ENCODE data around the gene ISCU.
"Not testable (repeated sequence)": the region's sequence is repeated elsewhere in the genome, so short reads cannot be mapped to it uniquely, and the experiment has no call there.

Gene ISCU

DNA sequence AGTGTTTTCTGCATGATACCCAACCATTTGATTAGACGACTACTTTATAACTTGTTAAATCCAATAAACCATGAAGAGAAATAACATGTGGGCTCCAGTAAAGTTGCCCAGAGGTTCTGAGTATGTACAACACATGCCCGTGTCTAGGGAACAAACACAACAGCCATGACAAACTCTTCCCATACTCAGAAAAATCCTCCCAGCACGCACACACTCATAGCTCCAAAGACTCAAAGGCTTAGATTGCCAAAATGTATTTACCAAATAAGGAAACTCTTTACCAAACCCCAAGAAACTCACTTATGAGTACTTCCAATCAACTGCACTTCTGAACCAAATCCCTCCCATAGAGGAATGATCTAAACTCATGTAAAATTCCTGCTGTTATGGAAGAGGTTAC lies 18.7 kb upstream of the ISCU start:
- DNase-seq (ENCODE audit: low spot score), result no peak

DNA sequence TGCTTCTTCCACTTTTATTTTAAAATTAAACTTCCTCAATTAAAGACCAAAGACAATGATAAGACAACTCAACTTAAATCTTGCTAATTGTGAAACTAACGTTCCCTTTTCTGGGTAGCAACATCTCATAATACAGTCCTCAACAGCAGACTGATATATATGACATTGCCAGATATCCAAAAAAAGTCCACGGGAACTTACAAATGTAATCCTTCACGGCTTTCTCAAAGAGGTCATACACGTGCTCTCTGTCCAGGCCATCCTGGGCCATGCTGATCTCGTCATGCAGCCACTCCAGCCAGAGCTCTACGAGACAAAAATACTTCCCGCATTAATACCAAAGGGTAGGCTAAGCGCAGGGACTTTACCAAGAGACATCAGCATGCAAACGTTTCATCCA lies 14.7 kb upstream of the ISCU start:
- no peak for DNase-seq (ENCODE audit: low spot score)

DNA sequence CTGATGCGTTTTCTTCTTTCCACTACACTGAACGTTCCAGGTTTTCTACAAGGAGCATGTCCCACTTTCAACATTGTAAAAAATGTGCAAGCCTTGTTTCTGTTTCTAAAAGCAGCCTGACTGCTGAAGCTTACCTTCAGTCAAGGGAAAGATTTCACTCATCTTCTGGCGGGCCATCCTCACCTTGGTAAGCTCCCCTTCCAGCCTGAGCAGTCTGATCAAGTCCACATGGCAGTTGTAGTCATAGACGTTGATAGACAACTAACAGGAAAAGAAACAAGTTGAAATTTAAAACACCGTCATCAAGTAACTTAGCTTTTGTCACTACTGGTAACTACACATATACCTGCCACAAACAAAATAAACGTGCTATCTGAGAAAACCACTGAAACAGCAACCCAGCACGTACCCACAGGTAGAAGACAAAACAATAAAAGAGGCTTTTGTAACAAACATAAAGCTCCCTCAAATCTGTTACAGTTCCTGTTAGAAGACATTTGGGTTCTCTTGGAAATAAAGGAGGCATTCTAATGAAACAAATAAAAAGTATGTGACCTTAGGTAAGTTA lies 13.4 kb upstream of the ISCU start:
- no peak for DNase-seq (ENCODE audit: low spot score)

DNA sequence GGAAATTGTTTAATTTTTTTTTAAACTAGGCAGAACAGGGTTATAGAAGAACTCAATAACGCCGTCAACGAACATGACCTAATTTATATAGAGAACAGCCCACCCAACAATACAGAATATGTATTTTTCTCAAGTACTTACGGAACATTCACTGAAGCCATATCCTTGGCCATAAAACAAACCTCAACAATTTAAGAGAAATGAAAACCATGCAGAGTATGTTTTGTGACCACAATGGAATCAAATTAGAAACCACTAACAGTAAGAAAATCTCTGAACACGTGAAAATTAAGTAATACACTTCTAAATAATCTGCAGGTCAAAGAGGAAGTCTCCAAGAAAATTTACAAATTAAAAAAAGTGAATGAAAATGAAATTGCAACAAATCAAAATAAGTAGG lies 10.9 kb upstream of the ISCU start:
- no peak for DNase-seq (ENCODE audit: low spot score)

DNA sequence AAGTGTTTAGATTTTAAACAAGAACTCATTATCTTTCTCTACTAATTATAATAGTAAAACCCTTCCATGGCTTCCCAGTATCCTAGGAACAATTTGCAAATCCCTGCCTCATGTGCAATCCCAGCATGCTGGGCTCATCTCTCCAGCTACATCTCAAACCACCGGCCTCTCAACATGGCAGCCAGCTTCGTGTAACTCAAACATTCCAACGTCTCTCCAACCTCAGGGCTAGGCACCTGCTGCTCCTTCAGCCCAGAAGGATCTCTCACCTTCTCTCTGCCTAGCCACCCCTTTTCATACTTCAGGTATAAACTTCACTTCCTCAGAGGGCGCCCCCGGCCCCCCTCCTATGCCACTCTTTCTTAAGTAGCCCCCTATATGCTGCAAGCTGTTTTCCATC lies 8.6 kb upstream of the ISCU start:
- DNase-seq (ENCODE audit: low spot score), result no peak

DNA sequence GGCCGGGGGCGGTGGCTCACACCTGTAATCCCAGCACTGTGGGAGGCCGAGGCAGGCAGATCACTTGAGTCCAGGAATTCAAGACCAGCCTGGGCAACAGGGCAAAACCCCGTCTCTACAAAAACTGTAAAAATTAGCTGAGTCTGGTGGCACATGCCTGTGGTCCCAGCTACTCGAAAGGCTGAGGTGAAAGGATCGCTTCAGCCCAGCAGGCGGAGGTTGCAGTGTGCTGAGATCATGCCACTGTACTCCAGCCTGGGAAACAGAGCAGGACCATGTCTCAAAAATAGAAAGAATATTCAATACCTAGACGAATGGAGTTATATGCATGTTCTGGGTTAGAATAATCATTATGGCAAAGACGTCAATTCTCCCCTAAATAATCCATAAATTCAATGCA lies 7.0 kb upstream of the ISCU start:
- DNase-seq (ENCODE audit: low spot score), result not testable (repeated sequence)

DNA sequence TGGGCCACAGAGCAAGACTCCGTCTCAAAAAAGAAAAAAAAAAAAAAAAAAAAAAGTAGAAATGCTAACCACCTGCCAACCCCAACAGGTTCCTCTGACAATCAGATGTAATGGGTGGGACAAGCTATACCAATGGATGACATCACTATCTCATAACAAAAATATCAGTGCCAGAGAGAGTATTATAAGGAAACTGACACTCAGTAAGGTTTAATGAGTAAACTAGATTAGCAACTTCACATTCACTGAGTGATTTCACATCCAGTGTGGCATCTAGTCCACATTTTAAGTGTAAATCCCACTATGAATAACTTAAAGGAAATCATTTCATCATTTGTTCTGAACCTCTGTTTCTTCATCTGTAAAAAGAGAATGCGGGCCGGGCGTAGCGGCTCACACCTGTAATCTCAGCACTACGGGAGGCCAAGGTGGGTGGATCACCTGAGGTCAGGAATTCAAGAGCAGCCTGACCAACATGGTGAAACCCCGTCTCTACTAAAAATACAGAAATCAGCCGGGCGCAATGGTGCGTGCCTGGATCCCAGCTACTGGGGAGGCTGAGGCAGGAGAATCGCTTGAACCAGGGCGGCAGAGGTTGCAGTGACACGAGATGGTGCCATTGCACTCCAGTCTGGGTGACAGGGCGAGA lies 3.3 kb upstream of the ISCU start:
- DNase-seq (ENCODE audit: low spot score), result no peak

DNA sequence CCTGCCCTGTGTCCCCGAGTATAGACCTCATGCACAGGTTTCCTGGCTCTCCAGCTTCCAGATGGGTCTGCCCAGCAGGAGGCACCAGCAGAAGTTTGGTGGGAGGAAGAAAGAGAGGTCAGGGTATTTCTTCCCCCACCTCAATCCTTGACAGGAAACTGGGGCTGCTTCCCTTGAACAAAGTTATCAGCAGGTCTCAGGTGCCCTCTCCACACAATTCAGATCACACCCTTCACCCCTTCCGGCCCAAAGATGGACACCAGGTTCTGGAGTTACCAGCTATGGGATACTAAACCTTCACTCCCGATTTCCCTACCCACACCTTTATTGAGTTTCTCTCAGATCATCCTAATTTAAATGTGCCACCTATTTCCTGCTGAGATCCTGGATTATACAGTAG lies 2.6 kb upstream of the ISCU start:
- no peak for DNase-seq (ENCODE audit: low spot score)

DNA sequence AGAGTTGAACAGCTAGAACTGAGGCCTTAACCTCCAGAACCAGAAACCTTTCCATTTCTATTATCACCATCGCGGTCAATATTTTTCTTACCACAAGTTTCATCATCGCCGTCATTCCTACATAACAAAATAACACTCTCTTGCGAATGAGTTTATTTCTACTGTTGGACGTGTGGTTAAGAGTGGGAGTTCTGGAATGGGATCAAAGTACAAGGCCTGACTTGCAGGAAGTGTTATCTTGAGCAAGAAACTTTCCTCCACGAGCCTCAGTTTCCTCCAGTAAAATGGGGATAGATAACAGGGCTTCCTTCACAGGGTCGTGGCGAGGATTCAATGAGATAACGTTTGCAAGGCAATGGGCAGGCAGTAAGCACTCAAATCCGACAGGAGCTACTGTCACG lies 2.1 kb upstream of the ISCU start:
- no peak for DNase-seq (ENCODE audit: low spot score)

DNA sequence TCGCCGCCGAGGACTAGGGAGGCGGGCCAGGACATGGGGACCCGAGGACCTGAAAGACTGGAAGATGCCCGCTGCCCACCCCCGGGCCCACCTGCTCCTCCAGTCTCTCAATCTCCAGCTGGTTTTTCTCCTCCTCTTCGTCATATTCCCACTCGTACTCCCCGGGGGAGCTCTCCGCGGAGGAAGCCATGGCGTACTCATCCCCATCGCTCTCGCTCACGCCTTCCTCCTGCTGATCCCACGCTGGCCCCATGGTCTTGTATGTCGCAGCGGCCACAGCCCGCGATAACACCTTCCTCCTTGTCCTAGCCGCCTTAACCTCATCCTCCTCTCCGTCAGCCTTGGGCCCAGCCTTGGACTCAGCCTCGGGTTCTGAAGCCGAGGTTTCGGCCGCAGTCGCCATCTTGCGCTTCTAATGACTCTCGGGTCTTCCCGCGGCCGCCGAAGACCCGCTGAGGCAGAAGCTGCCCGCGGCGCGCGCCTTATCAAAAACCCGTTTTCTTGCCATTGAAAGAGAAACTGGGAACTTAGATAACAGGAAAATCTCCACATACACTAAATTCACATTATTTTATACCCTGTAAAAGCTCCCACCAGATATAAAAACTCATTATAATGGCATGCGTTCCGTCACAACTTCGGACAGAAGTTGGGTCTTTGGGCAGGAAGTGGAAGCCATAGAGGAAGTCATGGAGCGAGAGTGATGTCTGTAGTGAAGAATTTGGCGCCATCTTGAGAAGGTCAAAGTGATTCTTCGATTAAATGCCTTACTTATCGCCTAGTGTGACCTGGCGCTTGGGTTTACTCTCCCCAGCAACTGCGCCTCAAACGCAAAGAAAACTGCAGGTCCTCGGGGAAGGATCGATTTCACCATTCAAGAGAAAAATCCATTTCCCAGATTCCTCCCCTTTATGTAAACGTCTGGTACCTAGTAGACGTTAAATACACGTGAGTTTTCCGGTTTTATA lies 1.4 kb upstream of the ISCU start, which contains the start of gene SART3:
Gene SART3, minus strand, starts transcription at position 422 of the 968 bp plus-strand sequence. Its CDS starts 19 bp downstream, at position 403.
- peak; percentile 91 for DNase-seq (ENCODE audit: low spot score)

DNA sequence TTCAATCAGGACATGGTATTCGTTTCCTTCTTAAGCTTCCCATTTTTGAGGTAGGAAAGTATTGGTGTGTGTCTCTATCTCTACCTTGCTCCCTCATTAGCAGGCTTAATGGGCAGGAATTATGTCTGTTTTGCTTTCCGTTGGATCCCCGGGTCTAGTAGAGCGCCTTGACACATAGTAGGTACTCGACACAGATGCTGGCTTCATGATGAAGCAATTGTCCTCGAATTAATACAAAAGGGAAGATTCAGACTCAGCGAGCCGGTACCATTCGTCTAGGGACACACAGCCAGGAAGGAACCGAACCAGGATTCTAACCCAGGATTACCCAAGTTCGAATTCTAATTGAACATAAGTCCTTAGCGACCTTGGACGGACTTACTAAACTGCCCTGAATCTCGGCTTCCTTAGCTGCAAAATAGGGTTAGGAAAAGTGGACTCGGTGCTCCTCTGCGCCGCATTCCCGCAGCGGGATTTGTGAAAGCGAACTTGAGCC lies 496 bp upstream of the ISCU start:
- DNase-seq (ENCODE audit: low spot score), result no peak

DNA sequence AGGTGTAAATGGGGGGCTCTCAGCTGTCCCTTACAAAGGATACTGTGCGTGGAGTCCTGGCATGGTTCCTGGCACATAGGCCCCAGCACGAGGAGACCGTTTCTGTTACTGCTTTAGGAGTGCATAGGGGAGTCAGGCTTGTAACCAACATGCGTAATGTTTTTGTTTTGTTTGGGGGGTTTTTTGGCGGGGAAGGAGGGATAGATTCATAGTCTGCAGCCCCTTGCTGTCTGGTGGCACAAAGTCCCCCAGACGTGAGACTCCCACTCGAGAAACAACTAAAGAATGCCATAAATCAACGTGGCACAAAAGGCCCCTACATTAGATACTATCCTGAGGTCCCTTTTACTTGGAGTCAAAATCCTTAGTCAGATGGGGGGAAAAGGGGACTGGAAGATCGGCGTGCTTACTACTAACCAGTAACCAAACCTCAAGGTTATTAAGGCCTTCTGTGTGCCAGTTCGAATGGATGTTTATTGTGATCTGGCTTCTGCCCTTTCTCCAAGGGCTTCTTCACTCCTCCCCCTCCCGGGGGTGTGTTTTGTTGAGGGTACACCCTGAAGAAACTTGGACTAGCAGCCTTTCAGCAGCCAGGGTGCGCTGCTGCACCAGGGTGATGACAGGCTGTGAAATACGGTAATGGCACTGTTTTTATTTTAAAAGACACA lies 874 bp downstream of the ISCU start:
- peak; percentile 84 for DNase-seq (ENCODE audit: low spot score)

DNA sequence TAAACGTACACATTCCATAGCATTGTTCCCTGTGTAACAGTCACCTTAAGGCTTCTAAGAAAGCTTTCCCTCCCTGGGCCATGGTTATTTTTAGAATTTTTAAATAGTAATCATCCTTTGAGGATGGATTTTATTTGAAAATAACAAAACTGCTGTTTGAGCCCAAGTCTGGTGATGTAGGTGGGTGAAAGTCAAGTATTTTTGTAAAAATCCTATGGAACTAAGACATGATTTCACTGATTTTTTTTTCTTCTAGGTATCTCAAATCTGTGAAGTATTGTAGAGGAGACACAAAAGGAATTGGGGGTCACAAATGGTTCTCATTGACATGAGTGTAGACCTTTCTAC lies 1.4 kb downstream of the ISCU start:
- no peak for DNase-seq (ENCODE audit: low spot score)

DNA sequence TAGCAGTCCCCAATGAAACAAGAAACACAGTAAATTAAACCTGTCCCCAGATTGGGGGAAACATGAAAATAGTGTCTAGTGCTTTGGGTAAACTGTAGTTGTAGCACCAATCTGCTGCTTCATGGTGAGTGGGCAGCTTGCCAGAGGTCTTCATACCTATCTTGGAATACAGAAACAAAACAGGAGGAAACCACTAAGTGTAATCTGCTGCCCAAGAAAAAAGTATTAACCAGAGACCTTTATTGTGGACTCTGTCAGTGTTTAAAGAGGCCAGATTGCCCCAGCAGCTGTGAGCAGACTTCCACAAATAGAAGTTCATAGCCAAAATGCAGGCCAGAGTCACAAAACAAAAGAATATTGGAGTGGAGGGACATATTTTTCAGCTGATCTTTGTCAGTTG lies 2.3 kb downstream of the ISCU start:
- peak; percentile 28 for DNase-seq (ENCODE audit: low spot score)

DNA sequence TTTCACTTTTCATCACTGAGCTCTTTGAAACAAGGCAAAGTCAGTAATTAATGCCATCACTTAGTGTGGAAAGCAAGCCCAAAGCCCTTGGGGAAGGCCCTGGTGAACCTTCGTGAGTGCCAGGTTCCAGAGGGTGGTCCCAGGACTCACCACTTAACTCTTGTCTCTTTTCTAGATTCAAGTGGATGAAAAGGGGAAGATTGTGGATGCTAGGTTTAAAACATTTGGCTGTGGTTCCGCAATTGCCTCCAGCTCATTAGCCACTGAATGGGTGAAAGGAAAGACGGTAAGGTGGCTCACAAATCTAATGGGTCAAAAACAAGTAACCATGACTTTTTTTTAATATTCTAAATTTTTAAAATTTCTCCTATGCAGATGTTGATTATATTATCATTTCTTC lies 2.8 kb downstream of the ISCU start:
- peak; percentile 19 for DNase-seq (ENCODE audit: low spot score)

DNA sequence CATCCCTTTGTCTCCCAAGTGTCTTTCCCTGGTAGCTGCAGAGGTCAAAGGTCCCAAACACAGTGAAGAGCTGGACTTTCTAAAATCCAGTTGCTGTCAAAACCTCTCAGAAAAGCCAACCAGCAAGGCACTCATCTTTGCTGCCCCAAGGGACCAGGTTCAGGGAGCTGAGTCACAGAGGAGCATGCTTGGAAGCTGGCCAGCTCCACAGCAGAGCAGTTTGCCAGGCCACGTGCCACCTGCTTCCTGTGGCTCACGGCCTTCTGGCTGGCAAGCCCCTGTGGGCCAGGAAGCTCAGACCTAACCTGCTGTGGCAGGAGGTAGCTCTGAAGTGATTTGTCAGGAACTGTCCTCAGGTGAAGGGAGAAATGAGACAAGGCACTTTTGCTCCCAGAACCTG lies 3.6 kb downstream of the ISCU start:
- DNase-seq (ENCODE audit: low spot score), result peak; percentile 38

DNA sequence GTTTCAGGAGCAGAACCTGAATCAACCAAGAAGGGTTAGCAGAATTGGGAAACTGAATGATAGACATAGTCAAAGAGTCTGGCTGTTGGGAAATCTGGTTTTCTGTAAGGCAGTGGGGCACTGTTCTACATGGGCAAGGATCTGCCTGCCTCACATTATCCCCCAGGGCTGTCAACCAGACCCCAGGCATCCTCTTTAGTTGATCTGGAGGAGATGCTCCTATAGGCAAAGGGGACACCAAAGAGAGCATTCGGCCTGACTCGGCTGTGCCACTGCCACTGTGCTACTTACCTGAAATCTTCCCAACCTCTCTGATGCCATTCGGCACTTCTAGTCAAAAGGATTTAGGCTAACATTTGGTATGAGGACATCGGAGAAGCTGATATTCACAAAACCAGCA lies 4.1 kb downstream of the ISCU start:
- DNase-seq (ENCODE audit: low spot score), result peak; percentile 28

DNA sequence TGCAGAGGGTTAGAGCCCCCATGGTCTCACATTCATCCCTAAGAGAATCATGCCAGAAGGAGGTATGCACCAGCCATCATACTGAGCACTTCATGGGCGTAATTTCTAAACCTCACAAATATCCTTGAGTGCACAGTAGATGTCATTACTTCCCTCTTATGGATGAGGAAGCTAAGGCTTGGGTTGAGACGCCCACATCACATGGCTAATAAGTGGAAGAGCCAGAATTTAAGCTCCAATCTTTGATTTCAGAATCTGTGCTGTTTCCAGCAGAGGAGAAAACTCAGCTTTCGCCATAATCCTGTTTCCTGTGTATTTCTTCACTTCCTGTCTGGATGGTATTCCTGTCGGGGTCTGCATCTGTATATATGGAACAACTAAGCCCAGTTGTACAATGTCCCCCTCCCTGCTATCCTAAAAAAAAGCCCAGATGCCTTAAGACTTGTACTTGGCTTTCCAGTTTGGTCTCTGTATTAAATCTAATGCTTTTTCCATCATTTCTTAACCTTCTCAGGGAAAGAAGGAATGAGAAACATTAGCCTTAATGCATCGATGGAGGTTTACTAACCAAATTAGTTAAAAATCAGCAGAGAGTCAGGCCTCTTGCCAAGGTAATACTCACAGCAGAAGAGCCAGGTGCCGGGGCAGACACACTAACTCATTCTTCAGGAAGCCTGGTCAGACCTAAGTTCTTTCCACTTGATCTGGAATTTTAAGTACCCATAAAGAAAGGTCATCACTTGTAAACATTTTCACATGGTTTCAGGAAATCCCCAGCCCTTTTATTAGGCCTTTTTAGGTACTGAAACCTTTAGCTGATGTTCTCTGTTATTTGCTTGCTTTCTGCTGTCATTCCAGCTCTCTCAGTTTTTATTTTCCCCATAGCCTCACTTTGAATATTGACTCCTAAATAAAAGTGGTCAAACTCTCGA lies 5.3 kb downstream of the ISCU start:
- peak; percentile 6 for DNase-seq (ENCODE audit: low spot score)

DNA sequence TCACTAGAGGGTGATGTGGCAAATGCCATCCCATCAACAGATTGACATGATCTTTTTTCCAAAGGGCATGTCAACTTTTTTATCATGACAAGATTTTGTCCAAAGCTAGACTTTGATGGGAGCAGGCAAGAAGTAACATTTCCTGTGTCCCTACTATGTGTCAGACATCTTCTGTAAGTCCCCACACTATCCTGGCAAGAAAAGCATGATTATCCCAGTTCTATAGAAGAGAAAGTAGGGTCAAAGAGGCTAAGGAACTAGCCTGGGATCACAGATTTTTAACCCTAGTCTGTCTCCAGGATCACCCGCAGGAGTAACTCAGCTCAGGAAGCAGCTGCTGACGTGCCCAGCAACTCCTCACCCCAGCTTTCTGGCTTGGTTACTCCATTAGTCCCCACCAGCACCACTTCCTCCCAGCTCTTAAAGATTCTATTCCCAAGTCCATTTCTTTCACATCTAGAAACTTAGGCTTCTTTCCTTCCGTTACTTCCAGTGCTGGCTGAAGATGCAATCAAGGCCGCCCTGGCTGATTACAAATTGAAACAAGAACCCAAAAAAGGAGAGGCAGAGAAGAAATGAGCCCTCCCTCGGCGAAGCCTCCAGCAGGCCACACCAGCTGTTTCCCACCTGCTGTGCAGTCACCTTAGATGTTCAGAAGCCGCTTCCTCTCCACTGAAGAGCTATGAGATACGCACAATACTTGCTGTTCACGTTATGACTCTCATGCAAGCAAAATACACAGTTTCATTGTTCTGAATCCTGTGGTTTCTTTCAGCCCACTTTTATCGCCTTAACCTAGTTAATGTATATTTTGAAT lies 6.2 kb downstream of the ISCU start:
- DNase-seq (ENCODE audit: low spot score), result peak; percentile 32
